8988T (cell line): ENCODE data around the gene HIF3A.

ENCODE experiments used
- DNase-seq: peaks from one replicate; pipeline ENCODE4 v3.0.0; 2011

The HIF3A gene

GRCh38 chr19:46337487-46337886 lies 40.6 kb downstream of the HIF3A start:
- no peak for DNase-seq

- no peak for DNase-seq
These were observed 42.6 kb downstream of the HIF3A start for GRCh38 chr19:46339446-46339845.

DNA sequence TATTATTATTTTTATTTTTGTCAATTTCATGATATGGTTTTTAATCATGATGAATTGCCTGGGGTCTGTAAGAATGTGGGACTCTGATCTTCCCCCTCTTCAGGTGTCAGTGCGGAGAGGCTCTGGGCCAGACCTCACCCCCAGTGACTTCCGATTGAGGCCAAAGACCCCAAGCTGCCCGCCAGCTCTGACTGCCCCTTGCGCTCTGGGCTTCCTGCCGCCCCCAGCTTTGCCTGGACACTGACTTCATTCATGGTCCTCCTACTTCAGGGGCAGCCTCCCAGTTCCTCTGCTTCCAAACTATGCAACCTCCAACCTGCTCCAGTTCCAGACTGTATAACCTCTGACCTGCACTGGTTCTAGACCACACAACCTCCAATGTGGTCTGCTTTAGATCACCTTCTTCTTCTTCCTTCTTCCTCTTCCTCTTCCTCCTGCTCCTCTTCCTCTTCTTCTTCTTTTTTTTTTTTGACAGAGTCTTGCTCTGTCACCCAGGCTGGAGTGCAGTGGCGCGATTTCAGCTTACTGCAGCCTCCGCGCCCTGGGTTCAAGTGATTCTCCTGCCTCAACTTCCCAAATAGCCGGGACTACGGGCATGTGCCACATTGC lies 43.3 kb downstream of the HIF3A start:
- no peak for DNase-seq

DNA sequence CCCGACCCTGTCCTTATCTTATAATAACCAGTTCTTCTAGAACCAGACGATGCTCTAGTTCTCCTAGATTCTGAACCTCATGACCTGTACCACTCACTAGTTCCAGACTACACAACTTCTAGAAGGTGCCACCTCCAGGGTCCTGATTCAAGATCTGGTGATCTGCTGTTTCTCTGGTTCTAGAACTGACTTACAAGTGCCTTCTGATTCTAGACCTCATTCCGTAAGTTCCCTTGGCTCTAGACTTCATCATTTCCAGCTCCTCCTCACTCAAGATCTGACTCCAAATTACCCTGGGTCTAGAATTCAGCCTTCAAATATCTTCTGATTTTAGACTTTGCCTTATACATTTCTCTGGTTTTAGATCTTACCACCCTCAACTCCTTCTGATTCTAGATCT lies 45.1 kb downstream of the HIF3A start:
- DNase-seq = no peak

- no peak for DNase-seq
These were observed 47.5 kb downstream of the HIF3A start for GRCh38 chr19:46344363-46344762.

DNA sequence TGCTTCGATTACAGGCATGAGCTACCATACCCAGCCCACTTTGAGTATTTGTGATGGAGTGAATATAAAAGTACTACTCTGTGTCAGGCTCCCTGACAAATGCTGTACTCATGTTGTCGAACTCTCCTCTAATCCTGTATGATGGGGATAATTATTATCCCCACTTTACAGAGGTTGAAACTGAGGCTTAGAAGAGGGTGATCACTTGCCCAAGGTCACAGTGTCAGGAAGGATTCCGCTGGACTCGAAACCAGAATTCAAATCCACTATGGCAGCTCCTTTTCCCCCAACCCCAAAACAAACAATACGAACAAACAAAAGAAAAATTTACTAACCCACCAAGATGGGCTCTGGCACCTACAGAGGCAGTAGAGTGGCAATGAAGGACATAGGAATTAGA lies 48.3 kb downstream of the HIF3A start:
- DNase-seq = no peak

GRCh38 chr19:46346821-46347571 lies 50.2 kb downstream of the HIF3A start, which contains the start of gene PPP5C:
TSS of gene PPP5C (plus strand) at chr19:46347087. CDS start at chr19:46347097, 10 bp downstream.
- peak; percentile 96 for DNase-seq

DNA sequence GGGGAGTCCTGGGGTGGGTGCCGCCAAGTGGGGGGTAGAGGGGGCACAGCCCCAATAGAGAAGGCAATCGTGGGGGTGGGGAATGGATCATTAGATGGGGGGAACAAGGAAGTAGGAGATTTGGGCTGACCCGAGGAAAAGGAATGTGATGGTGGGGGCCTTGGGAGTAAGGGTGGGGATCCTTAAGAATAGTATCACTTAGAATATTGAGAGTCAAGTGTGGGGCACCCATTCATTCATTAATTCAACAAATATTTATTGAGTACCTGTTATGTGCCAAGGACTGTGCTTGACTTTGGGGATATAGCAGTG lies 50.7 kb downstream of the HIF3A start:
- DNase-seq = no peak

DNA sequence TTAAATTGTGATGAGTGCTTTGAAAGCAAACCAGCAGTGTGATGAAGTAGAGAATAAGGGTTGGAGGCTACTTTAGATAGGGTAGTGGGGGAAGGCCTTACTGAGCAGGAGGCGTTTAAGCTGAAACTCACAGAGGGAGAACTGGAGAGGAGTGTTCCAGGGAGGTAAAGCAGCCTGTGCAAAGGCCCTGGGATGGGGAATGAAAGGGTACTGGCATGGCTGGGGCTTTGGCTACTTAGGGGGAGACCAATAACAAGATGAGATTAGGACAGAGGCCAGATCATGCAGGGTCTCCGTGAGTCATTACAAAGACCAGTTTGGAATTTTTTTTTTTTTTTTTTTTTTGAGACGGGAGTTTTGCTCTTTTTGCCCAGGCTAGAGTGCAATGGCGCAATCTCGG lies 51.1 kb downstream of the HIF3A start:
- no peak for DNase-seq

DNA sequence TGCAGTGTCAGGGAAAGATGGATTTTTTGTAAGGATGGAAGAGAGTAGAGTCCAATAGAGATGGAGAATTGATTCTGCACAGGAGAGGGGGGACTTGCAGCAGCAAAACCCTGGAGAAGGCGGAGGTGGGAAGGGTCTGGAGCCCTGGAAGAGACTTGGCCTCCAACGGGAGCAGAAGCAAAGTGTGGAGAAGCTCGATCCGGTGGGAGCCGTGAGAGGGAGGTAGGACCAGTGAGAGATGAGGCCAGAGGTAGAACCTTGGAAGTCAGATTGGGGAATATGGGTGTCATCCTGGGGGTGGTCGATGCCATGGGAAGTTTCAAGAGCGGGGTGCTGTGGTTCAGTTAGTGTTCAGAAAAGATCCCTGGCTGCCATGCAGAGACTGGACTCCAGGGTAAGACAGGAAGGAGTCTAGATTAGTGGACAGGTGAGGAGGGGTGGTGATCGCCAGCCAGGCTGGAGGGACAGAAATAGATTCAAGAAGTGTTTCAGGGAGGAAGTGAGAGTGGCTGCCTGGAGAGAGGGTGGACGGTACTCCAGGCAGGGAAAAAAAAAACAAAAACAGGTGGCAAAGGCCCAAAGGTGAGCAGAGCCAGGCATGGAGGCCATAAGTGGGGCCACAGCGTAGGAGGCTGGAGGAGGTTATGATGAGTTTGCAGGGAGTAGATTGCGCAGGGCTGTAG lies 52.6 kb downstream of the HIF3A start:
- no peak for DNase-seq

DNA sequence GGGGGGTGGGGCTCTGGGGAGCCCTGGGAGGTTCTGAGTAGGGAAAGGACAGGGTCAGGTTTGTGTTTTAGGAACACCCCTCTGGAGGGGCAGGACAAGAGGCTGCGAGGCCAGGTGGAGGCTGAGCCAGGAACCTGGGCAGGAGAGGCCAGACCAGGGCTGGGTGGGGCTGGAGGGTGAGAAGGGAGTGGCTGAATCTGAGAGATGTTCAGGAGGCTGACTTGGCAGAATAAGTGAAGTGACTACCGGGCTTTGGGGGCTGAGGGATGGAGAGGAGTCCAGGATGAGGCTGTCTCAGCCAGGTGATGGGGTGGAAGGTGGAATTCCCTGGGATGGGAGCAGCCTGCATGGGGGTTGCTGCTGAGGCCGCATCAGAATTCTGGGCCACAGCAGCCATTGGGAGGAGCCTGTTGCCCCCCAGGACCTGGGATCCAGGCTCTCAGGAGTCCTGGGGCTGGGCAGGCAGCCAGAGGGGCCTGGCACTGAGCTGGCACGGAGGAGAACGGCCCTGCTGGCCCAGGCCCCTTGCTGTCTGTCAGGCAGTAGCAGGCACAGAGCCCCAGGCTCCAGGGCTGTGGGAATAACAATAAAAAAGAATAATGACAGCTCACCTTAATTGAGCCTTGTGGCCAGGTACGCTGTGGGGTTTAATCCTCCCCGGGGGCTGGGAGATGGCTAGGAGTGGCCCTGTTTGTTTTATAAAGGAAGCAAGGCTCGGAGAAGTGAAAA lies 53.4 kb downstream of the HIF3A start:
- no peak for DNase-seq

GRCh38 chr19:46350758-46351159 lies 53.9 kb downstream of the HIF3A start:
- no peak for DNase-seq

- DNase-seq = no peak
These were observed 54.6 kb downstream of the HIF3A start for GRCh38 chr19:46351241-46352041.

- no peak for DNase-seq
These were observed 57.1 kb downstream of the HIF3A start for GRCh38 chr19:46353730-46354528.

GRCh38 chr19:46355234-46356148 lies 58.6 kb downstream of the HIF3A start:
- DNase-seq = no peak

- no peak for DNase-seq
These were observed 59.6 kb downstream of the HIF3A start for GRCh38 chr19:46356149-46357055.

GRCh38 chr19:46357846-46358583 lies 61.2 kb downstream of the HIF3A start:
- DNase-seq = no peak

DNA sequence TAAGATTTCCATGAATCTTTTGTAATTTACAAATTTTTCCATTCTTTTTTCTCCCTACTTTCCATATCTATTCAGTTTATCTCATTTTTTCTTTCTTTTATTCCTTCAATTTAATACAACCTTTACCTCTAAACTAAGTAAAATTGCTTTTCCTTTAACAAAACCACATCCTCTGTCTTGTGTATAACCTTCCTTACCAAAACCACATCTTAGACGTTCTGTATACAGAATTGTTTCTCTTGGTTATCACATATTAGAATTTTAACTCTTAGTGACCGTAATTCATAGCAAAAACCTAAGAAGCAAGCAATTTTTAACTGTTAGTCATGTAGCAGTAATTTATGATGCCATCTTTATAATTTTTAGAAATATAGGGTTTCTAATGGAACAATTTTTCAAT lies 65.1 kb downstream of the HIF3A start:
- no peak for DNase-seq

GRCh38 chr19:46364359-46364758 lies 67.5 kb downstream of the HIF3A start:
- DNase-seq = no peak
